IMR-90 (cell line): ENCODE results near the gene TPRX2. TPM values are rescaled to one million over a fixed set of nuclear protein-coding genes. Genes with fewer than 3 reads are reported as not detected.
"Not testable (repeated sequence)": the region's sequence is repeated elsewhere in the genome, so short reads cannot be mapped to it uniquely, and the experiment has no call there.

Experiments
- ATAC-seq: fragments of 200-7000 bp; cut with Tn5 transposase; 2 replicates; pipeline ENCODE4 v1.9.1; 2020; ENCODE audit warnings: low read depth, mild to moderate bottlenecking, moderate library complexity
- BruUV-seq: library from RNA; stranded (reverse); fragments of 400-500 nt; replicated peaks from 2 replicates; lab custom pipeline; 2021; lab: Mats Ljungman, UMichigan
- CTCF ChIA-PET: fragments of 300-600 bp; formaldehyde crosslinking; extraction: SDS; loops from one replicate; lab custom pipeline; 2021; ENCODE audit warnings: antibody characterized with exemption; lab: Yijun Ruan, JAX
- POLR2A ChIA-PET: fragments of 300-600 bp; sonication (Branson Sonifier 250); formaldehyde crosslinking; loops from one replicate; lab custom pipeline; 2022; ENCODE audit warnings: antibody characterized with exemption; ENCODE audit not compliant: unreplicated experiment; lab: Charles Lee
- DNase-seq: peaks from one replicate; pipeline ENCODE4 v3.0.0; 2013
- H2AFZ ChIP-seq: replicated peaks from 2 replicates; pipeline ENCODE3; 2013; ENCODE audit warnings: low read length, mild to moderate bottlenecking; ENCODE audit not compliant: poor library complexity
- H2AK5ac ChIP-seq: 2 replicates; pipeline ENCODE4 v1.6.1; 2013; ENCODE audit warnings: low read depth, low read length, inconsistent platforms
- H2AK9ac ChIP-seq: replicated peaks from 2 replicates; pipeline ENCODE3; 2013; ENCODE audit warnings: mild to moderate bottlenecking, low read depth, low read length, moderate library complexity; ENCODE audit not compliant: poor library complexity
- H2BK120ac ChIP-seq: 2 replicates; pipeline ENCODE4 v1.6.1; 2013; ENCODE audit warnings: low read depth, low read length, inconsistent platforms
- H2BK15ac ChIP-seq: 3 replicates; pipeline ENCODE4 v1.6.1; 2013; ENCODE audit warnings: low read depth, low read length, inconsistent platforms
- H2BK20ac ChIP-seq: 2 replicates; pipeline ENCODE4 v1.6.1; 2013; ENCODE audit warnings: low read depth, mild to moderate bottlenecking, inconsistent platforms, low read length, moderate library complexity
- H2BK5ac ChIP-seq: 2 replicates; pipeline ENCODE4 v1.6.1; 2013; ENCODE audit warnings: mild to moderate bottlenecking, low read depth, low read length, inconsistent platforms; ENCODE audit not compliant: poor library complexity, severe bottlenecking
- H3K14ac ChIP-seq: replicated peaks from 2 replicates; pipeline ENCODE4 v1.6.1; 2013; ENCODE audit warnings: low read depth, low read length, inconsistent platforms
- H3K18ac ChIP-seq: 2 replicates; pipeline ENCODE4 v1.6.1; 2013; ENCODE audit warnings: low read depth, low read length, control low read depth
- H3K23ac ChIP-seq: 2 replicates; pipeline ENCODE4 v1.6.1; 2013; ENCODE audit warnings: low read depth, low read length, inconsistent platforms
- H3K27ac ChIP-seq: 2 replicates; pipeline ENCODE4 v1.5.1; 2013; ENCODE audit warnings: mild to moderate bottlenecking, control low read depth, low read length; ENCODE audit not compliant: insufficient read depth
- H3K27me3 ChIP-seq: 2 replicates; pipeline ENCODE4 v1.6.1; 2013; ENCODE audit warnings: low read length; ENCODE audit not compliant: control insufficient read depth, insufficient read depth
- H3K36me3 ChIP-seq: 2 replicates; pipeline ENCODE4 v1.6.1; 2013; ENCODE audit warnings: low read length, mixed read lengths; ENCODE audit not compliant: control insufficient read depth, insufficient read depth
- H3K4ac ChIP-seq: 2 replicates; pipeline ENCODE4 v1.6.1; 2013; ENCODE audit warnings: low read depth, low read length, inconsistent platforms
- H3K4me1 ChIP-seq: 2 replicates; pipeline ENCODE4 v1.6.1; 2013; ENCODE audit warnings: low read length, mixed read lengths; ENCODE audit not compliant: control insufficient read depth, insufficient read depth
- H3K4me2 ChIP-seq: 2 replicates; pipeline ENCODE4 v1.6.1; 2013; ENCODE audit warnings: low read depth, mild to moderate bottlenecking, control low read depth, low read length, moderate library complexity
- H3K4me3 ChIP-seq: 2 replicates; pipeline ENCODE4 v1.5.1; 2013; ENCODE audit warnings: low read depth, mild to moderate bottlenecking, control low read depth, low read length, moderate library complexity; ENCODE audit not compliant: insufficient read depth
- H3K56ac ChIP-seq: 2 replicates; pipeline ENCODE4 v1.6.1; 2013; ENCODE audit warnings: low read length, inconsistent platforms; ENCODE audit not compliant: insufficient read depth; ENCODE audit errors: extremely low read depth
- H3K79me1 ChIP-seq, 2 experiments: 2 replicates each; pipeline ENCODE4 v1.6.1; 2013; ENCODE audit warnings: low read length in 2 of 2, inconsistent platforms in 1 of 2, low read depth in 1 of 2
- H3K9ac ChIP-seq: 2 replicates; pipeline ENCODE4 v1.6.1; 2013; ENCODE audit warnings: low read depth, low read length, control low read depth
- H3K9me1 ChIP-seq: 2 replicates; pipeline ENCODE4 v1.6.1; 2013; ENCODE audit warnings: low read length, inconsistent platforms; ENCODE audit not compliant: insufficient read depth
- H3K9me3 ChIP-seq: 2 replicates; pipeline ENCODE4 v1.6.1; 2013; ENCODE audit warnings: low read length; ENCODE audit not compliant: control insufficient read depth, insufficient read depth
- H4K20me1 ChIP-seq: 2 replicates; pipeline ENCODE4 v1.6.1; 2013; ENCODE audit warnings: low read length, inconsistent platforms; ENCODE audit not compliant: insufficient read depth
- H4K5ac ChIP-seq: 2 replicates; pipeline ENCODE4 v1.6.1; 2013; ENCODE audit warnings: mild to moderate bottlenecking, low read depth, low read length, control low read depth
- H4K8ac ChIP-seq, 2 experiments: 2 replicates each; pipeline ENCODE4 v1.6.1; 2013; ENCODE audit warnings: low read depth in 2 of 2, low read length in 2 of 2, control low read depth in 1 of 2, inconsistent platforms in 1 of 2
- H4K91ac ChIP-seq: 2 replicates; pipeline ENCODE4 v1.6.1; 2013; ENCODE audit warnings: low read depth, low read length, inconsistent platforms; ENCODE audit not compliant: insufficient read depth
- CEBPB ChIP-seq: IDR thresholded peaks from 2 replicates; pipeline ENCODE4 v1.6.1; 2012; ENCODE audit warnings: low read depth, low read length, improper control_type of control experiment
- CHD1 ChIP-seq: IDR thresholded peaks from 2 replicates; pipeline ENCODE4 v1.6.1; 2012; ENCODE audit warnings: low read depth, low read length, improper control_type of control experiment
- MAZ ChIP-seq: IDR thresholded peaks from 2 replicates; pipeline ENCODE4 v1.6.1; 2012; ENCODE audit warnings: low read depth, mild to moderate bottlenecking, low read length, improper control_type of control experiment, moderate library complexity, borderline replicate concordance
- MXI1 ChIP-seq: IDR thresholded peaks from 2 replicates; pipeline ENCODE4 v1.6.1; 2012; ENCODE audit warnings: low read depth, mild to moderate bottlenecking, low read length, moderate library complexity, borderline replicate concordance
- NFE2L2 ChIP-seq: fragments of 150-350 bp; IDR thresholded peaks from 2 replicates; pipeline ENCODE4 v1.6.1; 2016; ENCODE audit warnings: low read depth, mild to moderate bottlenecking, low read length
- POLR2A ChIP-seq: IDR thresholded peaks from 2 replicates; pipeline ENCODE4 v1.6.1; 2012; ENCODE audit warnings: mild to moderate bottlenecking, low read depth, low read length
- RAD21 ChIP-seq: IDR thresholded peaks from 2 replicates; pipeline ENCODE4 v1.6.1; 2012; ENCODE audit warnings: low read length, improper control_type of control experiment
- RCOR1 ChIP-seq: IDR thresholded peaks from 2 replicates; pipeline ENCODE4 v1.6.1; 2012; ENCODE audit warnings: mild to moderate bottlenecking, low read length, improper control_type of control experiment; ENCODE audit not compliant: insufficient replicate concordance
- WGBS, 2 experiments: methylation state at CpG; one replicate each; pipeline versions ENCODE4 v1.1.5 to v1.1.7; 2013; ENCODE audit warnings: missing lambda C conversion rate in 2 of 2; ENCODE audit not compliant: insufficient read length in 1 of 2; ENCODE audit errors: extremely low coverage in 2 of 2; 5-methylcytosine and 5-hydroxymethylcytosine counted together
- dilution Hi-C: fragments of 300-500 bp; cut with HindIII; formaldehyde crosslinking; loops from one replicate; pipeline ENCODE4 v1.14.3; 2018; ENCODE audit warnings: low sequenced_read_pairs; ENCODE audit not compliant: unreplicated experiment
- in situ Hi-C: fragments of 300-500 bp; cut with MboI; formaldehyde crosslinking; loops from 3 replicates; pipeline ENCODE4 v1.14.3; 2019; ENCODE audit warnings: low sequenced_read_pairs, inconsistent platforms, mixed read lengths
- intact Hi-C: fragments of 100-400 bp; cut with micrococcal nuclease; formaldehyde crosslinking; loops from 2 replicates; pipeline ENCODE4 v1.10.0; 2022
- polyA plus RNA-seq, 3 experiments: library from polyadenylated mRNA; depleted of rRNA; stranded (reverse); fragments of >200 nt; gene quantifications; 2 replicates each; pipeline ENCODE4 v1.2.3, GENCODE V29; 2012; ENCODE audit warnings: low replicate concordance in 1 of 3
- total RNA-seq: library from RNA; depleted of rRNA; stranded (reverse); fragments of >200 nt; gene quantifications from 2 replicates; pipeline ENCODE4 v1.2.3, GENCODE V29; 2012
- TF ChIP-seq, protein P1 (sequence below): fragments of 150-350 bp; IDR thresholded peaks from 2 replicates; pipeline ENCODE4 v1.6.1; 2016; ENCODE audit warnings: low read depth, mild to moderate bottlenecking, low read length, moderate library complexity, borderline replicate concordance

Gene TPRX2
- total and polyA plus RNA-seq, 2 of the 4 experiments (the other 2 are of a cell fraction): not detected

DNA sequence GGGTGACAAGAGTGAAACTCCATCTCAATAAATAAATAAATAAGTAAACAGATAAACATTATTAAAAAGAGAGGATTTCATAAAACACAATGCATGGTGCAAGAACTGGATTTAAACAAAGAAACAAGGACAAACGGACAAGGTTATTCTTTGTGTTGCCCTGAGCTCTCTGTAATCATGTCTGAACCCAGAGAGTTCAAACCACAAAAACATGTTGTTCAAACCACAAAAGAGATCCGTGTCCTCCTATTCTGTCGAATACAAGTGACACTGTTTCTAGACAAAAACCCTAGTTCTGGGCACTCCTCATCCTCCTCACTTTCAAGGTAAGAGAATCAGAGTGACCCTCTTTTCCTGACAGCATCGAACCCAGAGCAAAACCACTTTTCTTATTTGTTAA is 4.6 kb upstream of the TPRX2 start:
- intact Hi-C loops: no loop called here
- Histone ChIP-seq H4K8ac (no peak overlapping the region), H2BK5ac (no peak overlapping the region), H4K91ac (no peak overlapping the region), H3K9me3 (no peaks in the 10 kb centered on the region), H2BK120ac (no peak overlapping the region), H2AK5ac (no peak overlapping the region), H2AK9ac (no peak overlapping the region), H3K18ac (no peak overlapping the region), H2BK20ac (no peak overlapping the region), H4K20me1 (no peaks in the 10 kb centered on the region), H3K9ac (no peak overlapping the region), H3K9me1 (no peaks in the 10 kb centered on the region), H4K5ac (no peak overlapping the region), H3K36me3 (no peaks in the 10 kb centered on the region), H3K4me1 (no peaks in the 10 kb centered on the region), H3K79me1 (no peaks in the 10 kb centered on the region), H3K23ac (no peak overlapping the region), H3K14ac (no peak overlapping the region), H3K4ac (no peak overlapping the region), H2AFZ (no peak overlapping the region), H3K4me3 (no peak overlapping the region), H3K27me3 (peaks cover 12% of the 10 kb centered on the region), H3K4me2 (no peak overlapping the region), H3K27ac (no peak overlapping the region), H3K56ac (no peak overlapping the region), H2BK15ac (no peak overlapping the region)
- dilution Hi-C loops: no loop called here
- DNase-seq (no peak), ATAC-seq (no peak)
- in situ Hi-C loops: no loop called here
- ChIA-PET POLR2A (no interaction called here), CTCF (no interaction called here)
- 75% methylated on average over 1 of the region's 4 CpGs; no CpG with 5 or more reads in 1 of the 2 experiments for WGBS, 2 experiments
- BruUV-seq: no TSS peak
- TF ChIP-seq MXI1 (no peak), NFE2L2 (no peak), CHD1 (no peak), RCOR1 (no peak), POLR2A (no peak), CEBPB (no peak), RAD21 (no peak), MAZ (no peak)
- TF ChIP-seq, protein P1, sequence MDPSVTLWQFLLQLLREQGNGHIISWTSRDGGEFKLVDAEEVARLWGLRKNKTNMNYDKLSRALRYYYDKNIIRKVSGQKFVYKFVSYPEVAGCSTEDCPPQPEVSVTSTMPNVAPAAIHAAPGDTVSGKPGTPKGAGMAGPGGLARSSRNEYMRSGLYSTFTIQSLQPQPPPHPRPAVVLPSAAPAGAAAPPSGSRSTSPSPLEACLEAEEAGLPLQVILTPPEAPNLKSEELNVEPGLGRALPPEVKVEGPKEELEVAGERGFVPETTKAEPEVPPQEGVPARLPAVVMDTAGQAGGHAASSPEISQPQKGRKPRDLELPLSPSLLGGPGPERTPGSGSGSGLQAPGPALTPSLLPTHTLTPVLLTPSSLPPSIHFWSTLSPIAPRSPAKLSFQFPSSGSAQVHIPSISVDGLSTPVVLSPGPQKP: no peak

GRCh38 chr19:47858231-47858630 is 804 bp upstream of the TPRX2 start:
- H3K18ac ChIP-seq, intact Hi-C loops, H2BK120ac ChIP-seq, DNase-seq, H2BK20ac ChIP-seq, H3K79me1 ChIP-seq, dilution Hi-C loops, H3K23ac ChIP-seq, H3K9ac ChIP-seq, H2BK15ac ChIP-seq, H3K9me3 ChIP-seq, H2BK5ac ChIP-seq, CTCF ChIA-PET, H4K8ac ChIP-seq, H4K91ac ChIP-seq, H3K56ac ChIP-seq, H3K14ac ChIP-seq, H4K20me1 ChIP-seq, ATAC-seq, H3K4me2 ChIP-seq, H2AFZ ChIP-seq, BruUV-seq, POLR2A ChIA-PET, H2AK9ac ChIP-seq, H3K9me1 ChIP-seq, H3K4me3 ChIP-seq, H3K4me1 ChIP-seq, H2AK5ac ChIP-seq, H3K27me3 ChIP-seq, H4K5ac ChIP-seq, H3K36me3 ChIP-seq, H3K4ac ChIP-seq, H3K27ac ChIP-seq, in situ Hi-C loops: not testable (repeated sequence)
- WGBS, 2 experiments: 80% methylated on average over 4 of the region's 9 CpGs; no CpG with 5 or more reads in 1 of the 2 experiments
